CD4-positive, alpha-beta T cell (primary cell): Measurements from ENCODE around the gene VIM. TPM values are rescaled to one million over a fixed set of nuclear protein-coding genes. Genes with fewer than 3 reads are reported as not detected.

Source experiments
- ATAC-seq: fragments of 200-7000 bp; cut with Tn5 transposase; one replicate; pipeline ENCODE4 v1.10.0; 2022; ENCODE audit warnings: mild to moderate bottlenecking; ENCODE audit not compliant: poor library complexity
- CTCF ChIA-PET: fragments of 350-600 bp; sonication (Branson Sonifier 250); formaldehyde crosslinking; loops from one replicate; lab custom pipeline; 2021; ENCODE audit warnings: antibody characterized with exemption, inconsistent platforms; lab: Charles Lee
- POLR2A ChIA-PET: fragments of 350-600 bp; sonication (Branson Sonifier 250); formaldehyde crosslinking; loops from one replicate; lab custom pipeline; 2021; ENCODE audit warnings: antibody characterized with exemption, inconsistent platforms; lab: Charles Lee
- DNase-seq, 14 experiments: peaks; one replicate each; pipeline ENCODE4 v3.0.0-alpha.2; 2013 to 2020; ENCODE audit warnings: mixed read lengths in 2 of 14
- H3K27ac ChIP-seq, 2 donors: one replicate each; pipeline versions ENCODE4 v1.5.1 to v1.7.0; 2013; ENCODE audit warnings: low read length in 2 of 2, low read depth in 1 of 2, mild to moderate bottlenecking in 1 of 2
- H3K27me3 ChIP-seq, 2 experiments: 1 replicate in 1 of 2; 2 replicates in 1 of 2; pipeline versions ENCODE4 v1.6.1 to v1.7.0; 2013; ENCODE audit warnings: low read length in 2 of 2, control low read depth in 1 of 2, mild to moderate bottlenecking in 1 of 2, moderate library complexity in 1 of 2; ENCODE audit not compliant: insufficient read depth in 2 of 2, control insufficient read depth in 1 of 2
- H3K36me3 ChIP-seq: one replicate; pipeline ENCODE4 v1.6.1; 2013; ENCODE audit warnings: low read length, control low read depth; ENCODE audit not compliant: insufficient read depth
- H3K4me1 ChIP-seq: one replicate; pipeline ENCODE4 v1.6.1; 2013; ENCODE audit warnings: low read length, control low read depth; ENCODE audit not compliant: insufficient read depth
- H3K4me3 ChIP-seq: one replicate; pipeline ENCODE4 v1.5.1; 2013; ENCODE audit warnings: mild to moderate bottlenecking, low read length, moderate library complexity
- H3K9me3 ChIP-seq, 2 experiments: 1 replicate in 1 of 2; 2 replicates in 1 of 2; pipeline versions ENCODE4 v1.6.1 to v1.7.0; 2013; ENCODE audit warnings: low read length in 2 of 2, mild to moderate bottlenecking in 2 of 2, control low read depth in 1 of 2, moderate library complexity in 1 of 2; ENCODE audit not compliant: control insufficient read depth in 1 of 2, insufficient read depth in 1 of 2
- H3K27ac Mint-ChIP-seq: one replicate; pipeline ENCODE4 v1.8.0; 2020; ENCODE audit warnings: mixed read lengths
- H3K27me3 Mint-ChIP-seq: one replicate; pipeline ENCODE4 v1.8.0; 2021; ENCODE audit warnings: mixed read lengths
- H3K36me3 Mint-ChIP-seq: one replicate; pipeline ENCODE4 v1.8.0; 2021; ENCODE audit warnings: low read depth, mixed read lengths
- H3K4me1 Mint-ChIP-seq: one replicate; pipeline ENCODE4 v1.8.0; 2021; ENCODE audit warnings: low read depth, mixed read lengths
- H3K4me3 Mint-ChIP-seq: one replicate; pipeline ENCODE4 v1.8.0; 2020; ENCODE audit warnings: mild to moderate bottlenecking, mixed read lengths
- H3K9me3 Mint-ChIP-seq: one replicate; pipeline ENCODE4 v1.8.0; 2020; ENCODE audit warnings: mixed read lengths
- CTCF ChIP-seq: fragments of 200-600 bp; IDR thresholded peaks from one replicate; pipeline ENCODE4 v1.8.0; 2022; ENCODE audit warnings: antibody characterized with exemption, mild to moderate bottlenecking
- intact Hi-C, 2 experiments: fragments of 100-400 bp; cut with DNase I in 1 of 2; cut with micrococcal nuclease in 1 of 2; formaldehyde crosslinking; loops; one replicate each; pipeline versions ENCODE4 v1.15.1 to v1.9.0; 2023 to 2025; cut with DNase I, micrococcal nuclease
- total RNA-seq, 174 experiments: library from RNA in 2 of 174; stranded (reverse) in 2 of 174; gene quantifications; one replicate each; pipeline ENCODE4 v1.2.3 and lab custom pipeline; 2021 to 2026

VIM gene
- total RNA-seq, 2 experiments from 2014 or later, result 1,576 to 1,603 TPM

- DNase-seq (no peak), ATAC-seq (no peak)
- peaks cover 40% of the 10 kb centered on the region for H3K36me3 ChIP-seq
- Mint-ChIP-seq H3K9me3 (no peaks in the 10 kb centered on the region), H3K27ac (peak overlapping the region; percentile 98), H3K36me3 (peaks cover 72% of the 10 kb centered on the region), H3K27me3 (no peaks in the 10 kb centered on the region), H3K4me3 (peak overlapping the region; percentile 86), H3K4me1 (peaks cover 73% of the 10 kb centered on the region)
- peaks cover 0 to 8% of the 10 kb centered on the region in 2 experiments for H3K9me3 ChIP-seq
- ChIA-PET POLR2A (interaction anchor here (0.6 to 13.0 kb wide), 36 partner anchors 8 to 793 kb away, joined by 3 to 375 read pairs (median 4); partner anchors contain the start of genes PTER, RSU1, STAM and TRDMT1), CTCF (interaction anchor here (1.0 to 5.8 kb wide), 8 partner anchors 10 to 285 kb away, joined by 3 to 47 read pairs (median 5); partner anchors contain the start of gene TRDMT1)
- H3K27me3 ChIP-seq, result no peaks in the 10 kb centered on the region
- no peak for TF ChIP-seq CTCF
- H3K4me1 ChIP-seq, result peaks cover 55% of the 10 kb centered on the region
- intact Hi-C loops, result loop anchor here (5.0 to 10.0 kb wide), 3 partner anchors 55 to 317 kb away; no protein-coding TSS in a partner anchor
- peak overlapping the region; percentile 94 for H3K4me3 ChIP-seq
- H3K27ac ChIP-seq, result peak overlapping the region; percentile 93 to 100
Observed at GRCh38 chr10:17229717-17229966, 1.6 kb downstream of the VIM start.

GRCh38 chr10:17229967-17230682 is 2.1 kb downstream of the VIM start:
- Mint-ChIP-seq H3K36me3 (peaks cover 77% of the 10 kb centered on the region), H3K9me3 (no peaks in the 10 kb centered on the region), H3K27me3 (no peaks in the 10 kb centered on the region), H3K4me3 (peak overlapping the region; percentile 86), H3K27ac (peak overlapping the region; percentile 98), H3K4me1 (peaks cover 75% of the 10 kb centered on the region)
- peak; percentile 84 to 96 (median 90) for DNase-seq
- Histone ChIP-seq H3K27ac (peak overlapping the region; percentile 93 to 100), H3K4me3 (peak overlapping the region; percentile 94), H3K4me1 (peaks cover 59% of the 10 kb centered on the region), H3K27me3 (no peaks in the 10 kb centered on the region), H3K9me3 (peaks cover 0 to 8% of the 10 kb centered on the region in 2 experiments), H3K36me3 (peaks cover 44% of the 10 kb centered on the region)
- ChIA-PET CTCF (interaction anchor here (0.6 to 5.8 kb wide), 20 partner anchors 10 to 395 kb away, joined by 3 to 47 read pairs (median 4); partner anchors contain the start of gene TRDMT1), POLR2A (interaction anchor here (0.6 to 13.0 kb wide), 39 partner anchors 8 to 793 kb away, joined by 3 to 375 read pairs (median 4); partner anchors contain the start of genes PTER, RSU1, STAM and TRDMT1)
- TF ChIP-seq CTCF, result no peak
- peak; percentile 55 for ATAC-seq
- intact Hi-C loops, result loop anchor here (1.0 to 10.0 kb wide), 8 partner anchors 29 to 413 kb away; partner anchors contain the start of genes RSU1 (in 1 of the 2) and TRDMT1 (in 1 of the 2)

DNA sequence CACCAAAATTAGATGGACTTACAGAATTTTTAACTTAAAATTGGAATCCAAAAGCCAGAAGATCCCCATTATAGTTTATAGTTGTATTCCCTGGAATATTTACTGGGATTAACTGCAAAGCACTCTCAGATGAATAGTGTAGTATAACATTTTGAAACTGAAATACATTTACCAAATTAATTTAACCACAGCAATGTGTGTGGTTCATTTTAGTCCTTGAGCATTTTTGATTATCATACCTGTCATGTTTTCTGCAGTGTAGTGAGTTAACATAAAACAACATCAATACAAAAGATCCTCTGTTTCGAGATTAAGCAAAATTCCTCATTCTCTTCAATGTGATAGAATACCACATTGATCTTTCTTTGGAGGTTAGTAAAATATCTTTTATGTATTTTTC is 3.7 kb downstream of the VIM start:
- Histone ChIP-seq H3K9me3 (peaks cover 0 to 8% of the 10 kb centered on the region in 2 experiments), H3K36me3 (peaks cover 61% of the 10 kb centered on the region), H3K4me1 (peaks cover 54% of the 10 kb centered on the region), H3K27ac (peak overlapping the region in 1 of 2 donors; percentile 100), H3K27me3 (no peaks in the 10 kb centered on the region), H3K4me3 (no peak overlapping the region)
- H3K4me1 Mint-ChIP-seq, result peaks cover 76% of the 10 kb centered on the region
- TF ChIP-seq CTCF, result no peak
- intact Hi-C loops, result loop anchor here (2.0 to 5.0 kb wide), 4 partner anchors 199 to 414 kb away; partner anchors contain the start of gene RSU1 (in 1 of the 2)
- peak overlapping the region; percentile 86 for H3K4me3 Mint-ChIP-seq
- ATAC-seq (no peak), DNase-seq (no peak)
- no peaks in the 10 kb centered on the region for H3K27me3 Mint-ChIP-seq
- no peaks in the 10 kb centered on the region for H3K9me3 Mint-ChIP-seq
- ChIA-PET CTCF (interaction anchor here (1.2 to 5.8 kb wide), 4 partner anchors 19 to 31 kb away, joined by 3 to 47 read pairs (median 14); partner anchors contain the start of gene TRDMT1), POLR2A (interaction anchor here (0.6 to 13.0 kb wide), 3 partner anchors 29 to 414 kb away, joined by 3 to 375 read pairs (median 57); partner anchors contain the start of genes RSU1 and TRDMT1)
- peak overlapping the region; percentile 98 for H3K27ac Mint-ChIP-seq
- peaks cover 94% of the 10 kb centered on the region for H3K36me3 Mint-ChIP-seq
